HG02798 (cell line): ENCODE data around the gene GYS1.
A peak's percentile ranks its signal among the peaks of the same experiment; 100 is the strongest.
"Not testable (repeated sequence)": the region's sequence is repeated elsewhere in the genome, so short reads cannot be mapped to it uniquely, and the experiment has no call there.

ENCODE experiments used
- ATAC-seq: cut with Tn5 transposase; IDR thresholded peaks from one replicate; pipeline ENCODE4 v1.9.1; 2021; ENCODE audit warnings: mild to moderate bottlenecking; ENCODE audit not compliant: unreplicated experiment, poor library complexity

GYS1 gene

GRCh38 chr19:49018388-49019241, 25.5 kb upstream of the GYS1 start:
- ATAC-seq: not testable (repeated sequence)

DNA sequence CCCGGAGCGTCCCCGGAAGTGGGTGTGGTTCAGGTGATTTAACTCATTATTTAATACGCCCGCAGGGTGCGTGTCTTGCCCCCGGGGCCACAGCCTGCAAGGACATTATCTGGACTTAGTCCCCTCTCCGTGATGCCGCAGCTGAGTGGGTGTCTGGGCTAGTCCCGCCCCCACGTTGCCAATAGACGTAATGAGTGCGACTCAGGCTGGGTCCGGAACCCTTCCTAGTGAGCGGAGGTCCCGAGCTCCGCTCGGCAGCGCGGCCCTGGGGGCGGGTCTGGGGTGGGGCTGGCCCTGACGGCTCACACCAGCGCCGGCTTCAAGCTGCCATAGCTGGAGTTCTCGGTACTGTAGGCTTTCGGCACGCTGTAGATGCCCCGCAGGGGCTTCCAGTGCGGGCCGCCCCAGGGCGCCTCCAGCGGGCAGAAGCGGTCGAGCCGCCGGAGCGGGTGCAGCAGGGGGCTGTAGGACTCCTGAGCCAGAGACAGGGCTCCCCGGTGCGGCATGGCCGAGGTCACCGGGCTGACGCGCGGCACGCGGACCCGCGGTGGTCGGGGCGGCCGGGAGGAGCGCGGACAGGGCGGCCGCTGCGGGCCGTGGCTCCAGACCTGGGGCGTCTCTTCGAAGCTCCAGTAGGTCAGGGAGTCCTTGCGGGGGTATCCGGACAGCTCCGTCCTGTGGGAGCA, 24.7 kb upstream of the GYS1 start:
- ATAC-seq: peak; percentile 57

DNA sequence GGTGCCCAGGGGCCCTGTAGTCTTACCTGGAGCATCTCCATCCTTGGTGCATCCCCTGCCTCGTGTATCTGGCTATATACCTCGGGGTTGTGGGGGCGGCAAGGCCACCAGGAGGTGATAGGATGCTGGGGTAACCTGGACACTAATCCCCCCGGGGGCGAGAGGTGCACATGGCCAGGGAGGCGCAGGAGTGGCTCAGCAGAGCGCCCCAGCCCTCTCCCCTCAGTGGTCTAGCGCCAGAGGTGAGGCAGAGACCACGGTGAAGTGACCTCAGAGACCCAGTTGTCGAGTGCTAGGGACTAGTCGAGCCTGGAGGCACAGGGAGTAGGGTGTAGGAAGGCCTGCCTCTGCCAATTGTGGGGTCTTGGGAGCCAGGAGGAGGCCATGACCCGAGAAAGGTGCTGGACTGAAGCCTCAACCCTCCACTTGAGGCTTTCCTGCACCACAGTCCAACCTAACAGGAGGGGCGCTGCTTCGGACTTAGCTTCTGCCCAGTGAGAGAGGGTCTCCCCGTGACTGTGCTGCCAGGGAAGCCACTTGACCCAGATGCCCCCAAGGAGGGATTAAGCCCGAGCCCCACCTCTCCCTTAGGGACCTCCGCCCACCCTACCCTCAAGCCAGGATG, 24.0 kb upstream of the GYS1 start, which contains the start of gene LHB:
Gene LHB, minus strand, starts transcription at position 51 of the 625 bp plus-strand sequence. Its CDS starts 10 bp downstream, at position 41.
- ATAC-seq: no peak

- no peak for ATAC-seq
Observed at GRCh38 chr19:49016067-49016839, 23.1 kb upstream of the GYS1 start.

DNA sequence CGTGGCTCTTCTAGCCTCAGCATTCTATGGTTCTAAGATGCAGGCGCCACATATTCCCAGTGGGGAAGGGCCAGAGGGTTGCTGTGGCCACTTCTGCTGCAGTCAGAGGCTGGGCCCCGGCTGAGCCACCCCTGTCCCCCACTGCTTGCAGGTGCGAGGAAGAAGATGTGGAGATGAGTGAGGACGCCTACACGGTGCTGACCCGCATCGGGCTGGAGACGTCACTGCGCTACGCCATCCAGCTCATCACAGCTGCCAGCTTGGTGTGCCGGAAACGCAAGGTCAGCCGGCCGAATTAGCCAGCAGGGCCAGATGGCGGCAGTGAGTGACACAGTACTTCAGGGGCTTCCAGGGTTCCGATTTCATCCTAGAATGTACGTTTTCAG, 21.8 kb upstream of the GYS1 start:
- no peak for ATAC-seq

GRCh38 chr19:49014123-49014869, 21.2 kb upstream of the GYS1 start:
- ATAC-seq: no peak

- no peak for ATAC-seq
Observed at GRCh38 chr19:49011194-49011593, 18.1 kb upstream of the GYS1 start.

- ATAC-seq: no peak
Observed at GRCh38 chr19:49010453-49010852, 17.3 kb upstream of the GYS1 start.

DNA sequence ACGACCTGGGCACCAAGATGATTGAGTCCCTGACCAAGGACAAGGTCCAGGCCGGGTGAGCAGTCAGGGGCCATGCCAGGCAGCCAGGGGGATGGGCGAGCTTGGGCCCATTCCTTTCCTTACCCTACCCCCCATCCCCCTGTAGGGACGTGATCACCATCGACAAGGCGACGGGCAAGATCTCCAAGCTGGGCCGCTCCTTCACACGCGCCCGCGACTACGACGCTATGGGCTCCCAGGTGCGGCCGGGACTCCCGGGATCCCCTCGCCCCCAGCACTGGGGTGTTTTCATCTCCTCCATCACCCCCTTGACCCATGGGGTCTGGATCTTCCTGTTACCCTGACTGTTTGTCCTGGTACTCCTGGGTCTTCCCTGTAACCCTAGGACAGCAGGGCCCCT, 16.7 kb upstream of the GYS1 start:
- ATAC-seq: no peak

DNA sequence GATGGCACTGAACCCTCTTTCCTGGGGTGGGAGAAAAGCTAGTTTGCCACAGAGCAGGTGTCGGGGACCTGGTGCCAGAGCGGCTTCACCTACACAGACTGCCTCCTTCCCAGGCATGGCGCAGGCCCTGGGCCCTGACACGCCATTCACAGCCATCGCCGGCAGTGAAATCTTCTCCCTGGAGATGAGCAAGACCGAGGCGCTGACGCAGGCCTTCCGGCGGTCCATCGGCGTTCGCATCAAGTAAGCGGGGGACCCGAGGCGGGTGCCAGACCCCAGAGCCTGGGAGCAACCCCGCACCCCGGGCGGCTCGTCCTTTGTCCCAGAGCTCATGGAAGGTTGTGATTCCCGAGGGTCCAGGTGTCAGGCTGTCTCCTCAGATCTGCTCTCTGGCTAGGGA, 13.8 kb upstream of the GYS1 start:
- ATAC-seq: no peak

DNA sequence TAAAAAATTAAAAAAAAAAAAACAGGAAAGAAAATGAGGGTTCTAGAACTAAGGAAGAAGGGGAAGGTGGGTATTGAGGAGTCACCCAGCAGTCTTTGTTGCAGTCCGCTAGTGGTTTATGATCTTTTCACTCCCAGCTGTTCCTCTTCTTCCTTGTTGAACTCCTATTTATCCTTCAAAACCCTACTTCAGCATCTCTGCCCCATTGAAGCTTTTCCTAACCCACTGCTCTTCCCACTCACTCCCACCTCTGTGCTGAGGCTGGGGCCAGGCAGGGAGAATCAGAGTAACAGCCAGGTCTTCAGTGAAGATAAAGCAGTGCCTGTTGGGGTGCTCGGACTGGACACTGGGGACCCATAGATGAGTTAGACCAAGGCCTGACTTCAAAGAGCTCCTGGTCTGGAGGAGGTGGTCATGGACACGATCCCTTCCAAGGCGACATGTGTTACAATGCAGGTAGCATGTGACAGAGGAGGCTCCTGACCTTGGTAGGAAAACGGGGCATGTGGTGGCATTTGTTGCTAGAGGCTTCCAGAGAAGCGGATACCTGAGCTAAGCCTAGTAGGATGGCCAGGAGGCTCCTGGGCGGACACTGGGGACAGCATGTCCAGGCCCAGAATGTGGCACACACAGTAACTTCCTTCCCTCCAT, 12.0 kb upstream of the GYS1 start:
- no peak for ATAC-seq

DNA sequence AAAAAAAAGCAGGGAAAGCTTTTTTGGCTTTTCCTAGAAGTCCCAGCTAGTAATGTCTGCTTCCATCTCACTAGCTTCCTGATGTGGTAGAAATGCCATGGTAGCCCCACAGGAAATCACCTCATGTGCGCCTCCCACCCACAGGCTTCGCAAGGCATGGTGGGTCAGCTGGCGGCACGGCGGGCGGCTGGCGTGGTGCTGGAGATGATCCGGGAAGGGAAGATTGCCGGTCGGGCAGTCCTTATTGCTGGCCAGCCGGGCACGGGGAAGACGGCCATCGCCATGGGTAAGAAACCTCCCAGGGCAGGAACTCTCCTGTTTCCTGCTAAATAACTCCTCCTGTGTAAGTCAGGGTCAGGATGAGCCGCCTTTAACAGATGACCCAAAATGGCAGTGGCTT, 11.0 kb upstream of the GYS1 start:
- ATAC-seq: no peak

DNA sequence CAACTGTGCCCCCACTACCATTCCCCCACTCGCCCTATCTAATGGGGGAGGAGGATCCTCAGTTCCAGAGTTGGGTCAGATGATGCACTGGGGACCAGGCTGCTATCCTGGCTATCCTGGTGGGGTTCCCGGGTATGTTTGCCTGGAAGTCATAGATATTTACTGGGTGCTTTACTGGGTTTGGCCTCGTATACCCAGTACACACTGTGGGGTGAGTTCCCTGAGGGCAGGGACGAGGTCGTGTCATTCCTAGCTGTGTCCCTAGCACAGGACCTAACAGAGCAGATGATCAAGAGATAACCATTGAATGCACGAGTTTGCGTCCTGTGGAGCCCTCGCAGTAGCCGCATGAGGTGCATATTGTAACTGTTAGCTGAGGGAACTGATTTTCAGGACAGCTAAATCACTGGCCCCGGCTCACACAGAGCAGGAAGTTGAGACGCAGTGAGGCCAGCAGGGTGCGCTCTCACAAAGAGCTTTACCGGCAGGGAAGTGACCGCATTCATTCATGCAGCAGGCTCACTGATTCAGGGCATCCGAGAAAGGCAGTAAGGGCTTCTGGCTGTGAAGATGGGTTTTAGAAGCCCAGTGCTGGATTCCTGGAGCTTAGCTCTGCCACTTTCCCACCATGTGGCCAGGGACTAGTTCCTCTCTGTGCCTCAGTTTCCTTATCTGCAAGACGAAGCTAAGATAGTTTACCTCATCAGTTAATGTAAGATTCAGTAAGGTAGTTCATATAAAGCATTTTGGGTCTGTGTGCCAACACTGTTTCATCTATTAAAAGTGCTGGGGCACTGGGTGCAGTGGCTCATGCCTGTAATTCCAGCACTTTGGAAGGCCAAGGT, 6.6 kb upstream of the GYS1 start:
- no peak for ATAC-seq

DNA sequence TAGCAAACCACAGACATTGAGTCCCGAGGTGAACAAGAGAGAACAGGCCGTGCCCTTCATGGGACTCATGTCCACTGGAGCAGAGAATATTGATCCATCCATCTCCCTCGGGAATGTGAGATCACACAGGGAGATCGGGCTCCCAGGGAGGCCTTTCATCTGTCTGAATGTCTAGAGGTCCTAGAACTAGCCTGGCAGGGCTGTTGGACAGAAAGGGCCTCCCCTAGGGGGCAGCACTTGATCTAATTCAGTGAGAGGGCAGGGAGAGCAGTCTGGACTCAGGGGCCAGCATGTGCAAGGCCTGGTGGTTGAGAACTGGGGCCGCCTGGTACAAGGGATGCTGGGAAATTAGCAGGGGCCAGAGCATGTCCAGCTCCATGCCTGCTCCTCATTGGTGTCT, 4.9 kb upstream of the GYS1 start:
- ATAC-seq: no peak

DNA sequence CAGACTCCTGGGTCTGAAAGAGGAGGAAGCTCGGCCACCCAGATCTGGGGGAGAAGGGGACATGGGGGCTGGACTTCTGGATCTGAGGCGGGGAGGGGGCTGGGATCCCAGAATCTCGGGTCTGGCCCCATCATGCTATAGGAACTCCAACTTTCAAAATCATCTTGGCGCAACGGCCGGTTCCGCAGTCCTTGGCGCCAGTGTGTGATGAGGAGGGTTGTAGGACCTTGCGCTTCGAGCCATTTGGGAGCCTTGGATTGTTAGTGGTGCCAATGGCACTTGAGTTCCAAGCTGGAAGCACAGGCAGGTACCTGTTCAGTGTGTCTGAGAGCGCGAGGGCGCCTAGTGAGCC, 902 bp upstream of the GYS1 start:
- no peak for ATAC-seq

DNA sequence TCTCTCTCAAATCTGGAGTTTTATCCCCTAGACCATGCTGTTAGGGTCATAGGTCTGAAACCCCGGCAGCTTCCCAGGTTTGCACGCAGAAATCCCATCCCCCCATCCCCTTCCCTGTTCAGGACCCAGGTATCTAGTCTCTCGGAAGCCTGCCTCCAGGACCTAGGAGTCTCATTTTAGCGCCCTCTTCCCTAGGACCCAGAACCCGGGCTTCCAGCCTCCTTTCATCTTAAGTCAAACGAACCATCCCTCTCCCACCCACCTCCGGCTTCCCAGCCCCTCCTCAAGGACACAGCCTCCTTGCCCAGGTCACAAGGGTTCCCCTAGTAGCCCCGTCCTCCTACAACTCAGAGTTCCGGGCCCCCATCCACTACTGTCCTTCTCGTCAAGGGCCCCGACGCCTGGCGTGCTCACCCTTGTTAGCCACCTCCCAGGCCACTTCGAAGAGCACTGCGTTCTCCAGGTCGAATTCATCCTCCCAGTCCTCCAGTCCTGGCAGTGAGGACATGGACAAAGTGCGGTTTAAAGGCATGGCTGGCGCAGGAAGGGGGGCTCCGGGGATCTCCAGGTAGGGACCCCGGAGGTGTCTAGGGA, 431 bp downstream of the GYS1 start:
- ATAC-seq: no peak

DNA sequence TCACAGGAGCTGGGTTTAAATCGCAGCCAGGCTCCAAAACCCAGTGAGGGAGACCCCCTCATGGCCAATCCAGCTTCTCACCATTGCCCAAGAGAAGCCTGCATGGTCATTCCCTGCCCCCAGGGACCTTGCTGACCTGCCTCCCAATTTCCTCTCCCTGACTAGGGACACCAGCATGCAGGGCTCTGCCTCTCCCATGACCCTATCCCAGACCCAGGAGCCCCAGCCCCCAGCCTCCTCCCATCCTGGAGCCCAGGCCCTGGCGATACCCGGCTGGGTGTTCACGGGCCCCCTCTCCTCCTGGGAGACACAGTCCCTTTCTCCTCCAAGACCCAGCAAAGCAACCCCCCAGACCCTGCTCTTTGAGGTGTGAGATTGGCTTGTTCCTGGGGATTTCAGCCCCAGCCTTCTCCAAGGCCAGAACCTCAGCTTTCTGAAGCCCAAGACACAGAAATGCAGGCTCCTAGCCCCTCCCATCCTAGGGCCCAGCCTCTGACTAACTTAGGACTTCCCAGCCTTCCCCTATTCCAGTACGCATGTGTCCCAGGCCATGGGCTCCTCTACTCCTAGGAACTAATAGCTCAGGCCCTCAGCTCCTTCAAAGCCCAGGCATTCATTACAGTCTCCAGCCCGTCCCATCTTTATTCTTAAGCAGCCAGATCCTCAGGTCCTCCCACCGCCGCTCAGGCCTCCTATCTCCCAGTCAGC, 1.1 kb downstream of the GYS1 start:
- no peak for ATAC-seq
